Lung (tissue), 12 donors: ENCODE measurements around the gene ST6GALNAC3. TPM values are rescaled to one million over a fixed set of nuclear protein-coding genes. Genes with fewer than 3 reads are reported as not detected.

ENCODE experiments used
- ATAC-seq: fragments of 200-7000 bp; cut with Tn5 transposase; one replicate; pipeline ENCODE4 v1.9.1; 2020; ENCODE audit warnings: moderate number of reproducible peaks; ENCODE audit not compliant: insufficient read depth, low FRiP score
- DNase-seq, 3 donors: peaks; one replicate each; pipeline ENCODE4 v3.0.0-alpha.2; 2013 to 2017
- H3K27ac ChIP-seq, 2 donors: one replicate each; pipeline ENCODE4 v1.5.1; 2013; ENCODE audit warnings: mild to moderate bottlenecking in 2 of 2, moderate library complexity in 2 of 2, control low read depth in 1 of 2, inconsistent platforms in 1 of 2, low read depth in 1 of 2, low read length in 1 of 2
- H3K27me3 ChIP-seq, 3 donors: one replicate each; pipeline ENCODE4 v1.5.1; 2013; ENCODE audit warnings: low read length in 2 of 3; ENCODE audit not compliant: control insufficient read depth in 3 of 3, insufficient read depth in 3 of 3
- H3K36me3 ChIP-seq, 4 donors: one replicate each; pipeline ENCODE4 v1.5.1; 2013; ENCODE audit warnings: low read length in 4 of 4, mild to moderate bottlenecking in 1 of 4, moderate library complexity in 1 of 4; ENCODE audit not compliant: control insufficient read depth in 4 of 4, insufficient read depth in 4 of 4
- H3K4me1 ChIP-seq, 5 donors: one replicate each; pipeline ENCODE4 v1.5.1; 2013; ENCODE audit warnings: low read length in 5 of 5, mild to moderate bottlenecking in 2 of 5, moderate library complexity in 1 of 5; ENCODE audit not compliant: control insufficient read depth in 5 of 5, insufficient read depth in 5 of 5
- H3K4me3 ChIP-seq: one replicate; pipeline ENCODE4 v1.5.1; 2013; ENCODE audit warnings: mild to moderate bottlenecking, control low read depth, moderate library complexity
- H3K9ac ChIP-seq, 2 donors: one replicate each; pipeline ENCODE4 v1.5.1; 2013; ENCODE audit warnings: low read length in 2 of 2, control low read depth in 1 of 2; ENCODE audit not compliant: insufficient read depth in 1 of 2
- H3K9me3 ChIP-seq, 4 donors: one replicate each; pipeline ENCODE4 v1.5.1; 2013; ENCODE audit warnings: low read length in 3 of 4, mild to moderate bottlenecking in 1 of 4, moderate library complexity in 1 of 4; ENCODE audit not compliant: control insufficient read depth in 4 of 4, insufficient read depth in 3 of 4
- WGBS, 2 donors: extraction: QIAGEN DNeasy Blood & Tissue Kit; methylation state at CpG; one replicate each; pipeline ENCODE4 v1.1.7; 2013; 5-methylcytosine and 5-hydroxymethylcytosine counted together
- polyA plus RNA-seq, 2 donors: library from polyadenylated mRNA; stranded (reverse); fragments of 200-250 nt; gene quantifications; one replicate each; pipeline ENCODE4 v1.2.1, GENCODE V29; 2013
- total RNA-seq, 2 donors: library from RNA; depleted of rRNA in 1 of 2; stranded (reverse); fragments of >200 nt in 1 of 2; gene quantifications; one replicate each; pipeline ENCODE4 v1.2.1, GENCODE V29; 2014 to 2021
- TF ChIP-seq, protein P1 (sequence below): IDR thresholded peaks from 2 replicates; pipeline ENCODE4 v1.5.1; 2012; ENCODE audit warnings: mild to moderate bottlenecking; ENCODE audit errors: control extremely low read depth, extremely low read depth
- donor health status: control.
- donor health status: control.
- donor health status: Bipolar disorder and iron deficiency.
- donor health status: healthy.
- donor health status: DM: yes; HTN: yes; CAD: no.

Gene ST6GALNAC3
- total and polyA plus RNA-seq, 4 donors = 2.7 to 17.9 (median 12.2) TPM

DNA sequence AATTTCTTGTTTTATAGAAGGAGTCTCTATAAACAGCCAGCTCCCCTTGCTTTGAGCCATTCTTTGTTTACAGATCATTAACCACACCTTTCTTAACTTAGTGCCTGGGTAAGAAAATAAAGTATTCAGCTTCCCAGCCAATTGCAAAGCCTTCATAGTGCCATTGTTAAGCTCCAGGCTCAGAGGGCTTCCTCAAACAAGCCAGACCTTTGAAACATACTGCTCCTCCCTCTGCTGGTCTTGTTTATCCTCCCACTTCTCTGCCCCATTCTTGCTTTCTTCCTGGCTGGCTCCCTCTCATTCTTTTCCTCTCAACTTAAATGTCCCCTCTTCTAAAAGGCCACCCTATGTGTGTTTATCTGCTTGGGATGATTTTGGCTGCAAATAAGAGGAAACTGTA is 473.4 kb downstream of the ST6GALNAC3 start:
- no peaks in the 10 kb centered on the region for H3K9me3 ChIP-seq
- H3K36me3 ChIP-seq = no peaks in the 10 kb centered on the region
- H3K27ac ChIP-seq = no peak overlapping the region
- TF ChIP-seq, protein P1, sequence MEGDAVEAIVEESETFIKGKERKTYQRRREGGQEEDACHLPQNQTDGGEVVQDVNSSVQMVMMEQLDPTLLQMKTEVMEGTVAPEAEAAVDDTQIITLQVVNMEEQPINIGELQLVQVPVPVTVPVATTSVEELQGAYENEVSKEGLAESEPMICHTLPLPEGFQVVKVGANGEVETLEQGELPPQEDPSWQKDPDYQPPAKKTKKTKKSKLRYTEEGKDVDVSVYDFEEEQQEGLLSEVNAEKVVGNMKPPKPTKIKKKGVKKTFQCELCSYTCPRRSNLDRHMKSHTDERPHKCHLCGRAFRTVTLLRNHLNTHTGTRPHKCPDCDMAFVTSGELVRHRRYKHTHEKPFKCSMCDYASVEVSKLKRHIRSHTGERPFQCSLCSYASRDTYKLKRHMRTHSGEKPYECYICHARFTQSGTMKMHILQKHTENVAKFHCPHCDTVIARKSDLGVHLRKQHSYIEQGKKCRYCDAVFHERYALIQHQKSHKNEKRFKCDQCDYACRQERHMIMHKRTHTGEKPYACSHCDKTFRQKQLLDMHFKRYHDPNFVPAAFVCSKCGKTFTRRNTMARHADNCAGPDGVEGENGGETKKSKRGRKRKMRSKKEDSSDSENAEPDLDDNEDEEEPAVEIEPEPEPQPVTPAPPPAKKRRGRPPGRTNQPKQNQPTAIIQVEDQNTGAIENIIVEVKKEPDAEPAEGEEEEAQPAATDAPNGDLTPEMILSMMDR = no peak
- H3K9ac ChIP-seq = no peak overlapping the region
- no peaks in the 10 kb centered on the region for H3K4me1 ChIP-seq
- DNase-seq (no peak), ATAC-seq (no peak)
- no peak overlapping the region for H3K4me3 ChIP-seq
- H3K27me3 ChIP-seq = no peaks in the 10 kb centered on the region

DNA sequence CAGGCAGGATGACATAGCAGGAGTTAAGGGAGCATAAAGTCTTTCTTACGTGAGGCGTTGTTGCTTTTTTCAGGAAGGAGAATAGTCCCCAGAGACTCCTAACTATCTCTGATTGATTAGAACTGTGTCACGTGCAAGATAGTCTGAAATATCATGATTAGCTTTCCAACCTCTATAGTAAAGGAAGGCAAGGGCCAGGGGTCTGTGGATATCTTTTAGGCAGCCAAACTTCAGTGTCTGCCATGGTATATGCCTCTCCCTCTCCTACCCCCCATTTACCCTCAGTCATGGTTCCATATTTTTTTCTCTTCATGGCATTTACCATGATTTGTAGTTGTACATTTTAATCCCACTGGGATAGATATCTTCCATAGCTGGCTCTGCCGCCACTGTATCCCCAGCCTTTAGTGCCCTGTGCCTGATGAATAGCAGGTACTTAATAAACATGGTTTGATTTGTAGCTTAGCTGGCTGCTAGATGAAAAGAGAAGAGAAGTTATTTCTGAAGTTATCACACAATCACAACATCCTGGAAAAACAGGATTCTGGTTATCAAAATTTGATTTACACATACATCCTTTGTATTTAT is 474.1 kb downstream of the ST6GALNAC3 start:
- Histone ChIP-seq H3K36me3 (no peaks in the 10 kb centered on the region), H3K4me1 (no peaks in the 10 kb centered on the region), H3K27me3 (no peaks in the 10 kb centered on the region), H3K4me3 (no peak overlapping the region), H3K9ac (no peak overlapping the region), H3K9me3 (no peaks in the 10 kb centered on the region), H3K27ac (no peak overlapping the region)
- TF ChIP-seq, protein P1 = no peak
- DNase-seq (no peak), ATAC-seq (no peak)
- WGBS, 2 donors = 95 to 98% methylated on average over 4 of the region's 4 CpGs

DNA sequence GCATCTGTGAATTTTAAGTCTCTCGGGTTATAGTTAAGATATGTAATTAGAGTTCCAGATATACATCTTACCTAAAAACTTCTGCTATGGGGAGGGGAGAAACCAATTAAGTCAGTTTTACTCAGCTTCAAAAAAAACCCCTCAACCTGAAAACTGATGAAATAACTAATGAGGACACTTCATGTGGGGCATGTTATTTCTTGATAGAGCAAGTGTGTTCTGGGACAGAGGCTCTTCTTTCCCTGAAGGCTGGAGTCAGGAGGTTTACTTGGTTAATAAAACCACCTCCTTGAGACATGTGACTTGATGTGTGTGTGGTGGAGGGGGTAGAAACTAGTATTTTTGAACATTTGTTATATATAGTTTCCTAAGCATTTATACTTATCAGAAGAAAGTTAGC is 479.7 kb downstream of the ST6GALNAC3 start:
- no peak for ATAC-seq
- TF ChIP-seq, protein P1 = no peak
- Histone ChIP-seq H3K9ac (no peak overlapping the region), H3K9me3 (no peaks in the 10 kb centered on the region), H3K36me3 (no peaks in the 10 kb centered on the region), H3K4me3 (no peak overlapping the region), H3K4me1 (no peaks in the 10 kb centered on the region), H3K27ac (no peak overlapping the region), H3K27me3 (no peaks in the 10 kb centered on the region)
- DNase-seq = no peak
- WGBS, 2 donors = 92 to 94% methylated on average over 1 of the region's 1 CpG

DNA sequence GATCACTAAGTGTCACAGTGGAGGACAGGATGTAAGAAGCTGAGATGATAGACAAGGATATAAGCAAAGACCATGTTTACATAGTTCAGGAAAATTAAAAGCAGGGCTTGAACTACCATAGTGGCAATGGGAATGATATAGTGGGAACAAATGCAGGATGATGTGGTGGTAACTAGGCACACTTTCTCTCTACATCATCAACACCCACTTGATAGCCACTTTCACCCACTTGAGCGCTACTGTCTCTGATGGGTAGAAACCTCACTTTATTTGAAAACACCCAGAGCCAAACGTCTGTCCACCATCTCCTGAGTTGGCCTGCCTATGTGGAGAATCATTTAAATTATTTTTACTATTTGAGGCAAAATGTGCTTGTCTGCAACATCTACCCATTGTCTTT is 487.7 kb downstream of the ST6GALNAC3 start:
- H3K36me3 ChIP-seq = no peaks in the 10 kb centered on the region
- WGBS, 2 donors = 84 to 89% methylated on average over 2 of the region's 2 CpGs
- no peak for ATAC-seq

More for the DNA sequence above, 487.7 kb downstream of the ST6GALNAC3 start:
- H3K4me3 ChIP-seq = no peak overlapping the region
- TF ChIP-seq, protein P1 = no peak
- no peaks in the 10 kb centered on the region for H3K9me3 ChIP-seq
- no peak overlapping the region for H3K9ac ChIP-seq
- H3K4me1 ChIP-seq = no peaks in the 10 kb centered on the region
- no peaks in the 10 kb centered on the region for H3K27me3 ChIP-seq
- DNase-seq = no peak
- no peak overlapping the region for H3K27ac ChIP-seq
